WTC11 (cell line): Measurements from ENCODE around the gene TUNAR.
A peak's percentile ranks its signal among the peaks of the same experiment; 100 is the strongest.

Experiments used
- AFF4 ChIP-seq: sonication (generic); formaldehyde crosslinking; IDR thresholded peaks from 2 replicates; pipeline ENCODE4 v1.8.1; 2023; ENCODE audit warnings: mild to moderate bottlenecking, missing genetic modification reagents, borderline replicate concordance
- ARID4B ChIP-seq: sonication (generic); formaldehyde crosslinking; IDR thresholded peaks from 2 replicates; pipeline ENCODE4 v1.8.0; 2023; ENCODE audit warnings: missing genetic modification reagents, mild to moderate bottlenecking, borderline replicate concordance
- ATF2 ChIP-seq: sonication (generic); formaldehyde crosslinking; IDR thresholded peaks from 2 replicates; pipeline ENCODE4 v1.8.1; 2022; ENCODE audit warnings: low read depth, missing genetic modification reagents, borderline replicate concordance
- ATF3 ChIP-seq: sonication (generic); formaldehyde crosslinking; conservative IDR thresholded peaks from 2 replicates; pipeline ENCODE4 v1.8.1; 2022; ENCODE audit warnings: mild to moderate bottlenecking, missing genetic modification reagents
- CREM ChIP-seq: sonication (generic); formaldehyde crosslinking; IDR thresholded peaks from 2 replicates; pipeline ENCODE4 v1.8.1; 2022; ENCODE audit warnings: mild to moderate bottlenecking, missing genetic modification reagents, moderate library complexity
- CTCF ChIP-seq: fragments of 200-600 bp; IDR thresholded peaks from 2 replicates; pipeline ENCODE4 v1.8.0; 2022; ENCODE audit warnings: antibody characterized with exemption
- ELF4 ChIP-seq: sonication (generic); formaldehyde crosslinking; IDR thresholded peaks from 2 replicates; pipeline ENCODE4 v1.8.1; 2022; ENCODE audit warnings: low read depth, mild to moderate bottlenecking, moderate library complexity, missing genetic modification reagents
- FOXJ3 ChIP-seq: sonication (generic); formaldehyde crosslinking; IDR thresholded peaks from 2 replicates; pipeline ENCODE4 v1.9.0; 2021; ENCODE audit warnings: missing genetic modification reagents, mild to moderate bottlenecking, borderline replicate concordance
- MAX ChIP-seq: sonication (generic); formaldehyde crosslinking; IDR thresholded peaks from 2 replicates; pipeline ENCODE4 v1.8.0; 2022; ENCODE audit warnings: mild to moderate bottlenecking, missing genetic modification reagents
- MLX ChIP-seq: sonication (generic); formaldehyde crosslinking; IDR thresholded peaks from 2 replicates; pipeline ENCODE4 v1.8.1; 2023; ENCODE audit warnings: mild to moderate bottlenecking, missing genetic modification reagents, moderate library complexity
- PRDM15 ChIP-seq: sonication (generic); formaldehyde crosslinking; IDR thresholded peaks from 2 replicates; pipeline ENCODE4 v1.8.0; 2022; ENCODE audit warnings: missing genetic modification reagents

- TF ChIP-seq ARID4B (CRISPR knock-in tag) (no peak), CTCF (no peak), CREM (CRISPR knock-in tag) (no peak), MLX (CRISPR knock-in tag) (no peak), FOXJ3 (CRISPR knock-in tag) (no peak), MAX (CRISPR knock-in tag) (no peak), ATF2 (CRISPR knock-in tag) (no peak), PRDM15 (CRISPR knock-in tag) (peak; percentile 28; the same call in 1 of the 2 replicates), ATF3 (CRISPR knock-in tag) (no peak), ELF4 (CRISPR knock-in tag) (no peak), AFF4 (CRISPR knock-in tag) (no peak)
Measured at GRCh38 chr14:95897280-95897679, 20.6 kb downstream of the TUNAR start.
